SH-SY5Y (cell line): ENCODE results near the gene ACADSB.

Experiments used
- GATA2 ChIP-seq: IDR thresholded peaks from 2 replicates; pipeline ENCODE4 v1.6.1; 2011; ENCODE audit warnings: mild to moderate bottlenecking, low read depth, low read length
- GATA3 ChIP-seq: IDR thresholded peaks from 2 replicates; pipeline ENCODE4 v1.6.1; 2011; ENCODE audit warnings: low read depth, mild to moderate bottlenecking, low read length, moderate library complexity

- TF ChIP-seq GATA2 = no peak
- no peak for TF ChIP-seq GATA3
Measured at GRCh38 chr10:122986335-122986734, 22.5 kb upstream of the ACADSB start.
